ENCODE results near the gene ARF3. TPM values are rescaled to one million over a fixed set of nuclear protein-coding genes. Genes with fewer than 3 reads are reported as not detected.
A peak's percentile ranks its signal among the peaks of the same experiment; 100 is the strongest.

ARF3 gene
- total and polyA plus RNA-seq, 4 donors = 37.9 to 194 (median 111) TPM

GRCh38 chr12:48946205-48946604 is 11.1 kb downstream of the ARF3 start:
- peaks cover 0 to 12% (median 4%) of the 10 kb centered on the region in 4 donors for H3K36me3 ChIP-seq (ENCODE audit: control insufficient read depth in 4 of 4, insufficient read depth in 4 of 4, low read length in 4 of 4)
- no peak overlapping the region for H3K9ac ChIP-seq (ENCODE audit: insufficient read depth in 1 of 2, low read length in 2 of 2)
- ATAC-seq (ENCODE audit: insufficient read depth, low FRiP score) (no peak), DNase-seq (peak in 1 of 3 donors; percentile 24)
- H3K4me1 ChIP-seq (ENCODE audit: control insufficient read depth in 5 of 5, insufficient read depth in 5 of 5, low read length in 5 of 5) = peaks cover 0 to 1% (median 0%) of the 10 kb centered on the region in 5 donors
- H3K4me3 ChIP-seq = no peak overlapping the region
- no peaks in the 10 kb centered on the region for H3K27me3 ChIP-seq (ENCODE audit: control insufficient read depth in 3 of 3, insufficient read depth in 3 of 3, low read length in 2 of 3)
- H3K9me3 ChIP-seq (ENCODE audit: control insufficient read depth in 4 of 4, insufficient read depth in 3 of 4, low read length in 3 of 4) = no peaks in the 10 kb centered on the region
- TF ChIP-seq CTCF (IDR thresholded peaks at IDR 0.05; ENCODE audit: control extremely low read depth, extremely low read depth) = no peak
- no peak overlapping the region for H3K27ac ChIP-seq (ENCODE audit: low read depth in 1 of 2, low read length in 1 of 2)

GRCh38 chr12:48943221-48943620 is 14.1 kb downstream of the ARF3 start:
- Histone ChIP-seq H3K27me3 (ENCODE audit: control insufficient read depth in 3 of 3, insufficient read depth in 3 of 3, low read length in 2 of 3) (no peaks in the 10 kb centered on the region), H3K4me3 (no peak overlapping the region), H3K9ac (ENCODE audit: insufficient read depth in 1 of 2, low read length in 2 of 2) (no peak overlapping the region), H3K27ac (ENCODE audit: low read depth in 1 of 2, low read length in 1 of 2) (no peak overlapping the region), H3K4me1 (ENCODE audit: control insufficient read depth in 5 of 5, insufficient read depth in 5 of 5, low read length in 5 of 5) (peaks cover 0 to 1% (median 0%) of the 10 kb centered on the region in 5 donors), H3K9me3 (ENCODE audit: control insufficient read depth in 4 of 4, insufficient read depth in 3 of 4, low read length in 3 of 4) (no peaks in the 10 kb centered on the region), H3K36me3 (ENCODE audit: control insufficient read depth in 4 of 4, insufficient read depth in 4 of 4, low read length in 4 of 4) (peaks cover 11 to 25% (median 14%) of the 10 kb centered on the region in 4 donors)
- WGBS, 2 donors = 85 to 98% methylated on average over 4 of the region's 4 CpGs
- no peak for DNase-seq
- TF ChIP-seq CTCF (IDR thresholded peaks at IDR 0.05; ENCODE audit: control extremely low read depth, extremely low read depth) = no peak
- no peak for ATAC-seq (ENCODE audit: insufficient read depth, low FRiP score)

GRCh38 chr12:48940181-48940580 is 17.1 kb downstream of the ARF3 start:
- ATAC-seq (ENCODE audit: insufficient read depth, low FRiP score) (no peak), DNase-seq (no peak)
- peaks cover 14 to 39% (median 23%) of the 10 kb centered on the region in 4 donors for H3K36me3 ChIP-seq (ENCODE audit: control insufficient read depth in 4 of 4, insufficient read depth in 4 of 4, low read length in 4 of 4)

More at GRCh38 chr12:48940181-48940580, 17.1 kb downstream of the ARF3 start:
- no peak overlapping the region for H3K27ac ChIP-seq (ENCODE audit: low read depth in 1 of 2, low read length in 1 of 2)
- 23 to 60% methylated on average over 3 of the region's 3 CpGs for WGBS, 2 donors
- no peaks in the 10 kb centered on the region for H3K9me3 ChIP-seq (ENCODE audit: control insufficient read depth in 4 of 4, insufficient read depth in 3 of 4, low read length in 3 of 4)
- no peaks in the 10 kb centered on the region for H3K27me3 ChIP-seq (ENCODE audit: control insufficient read depth in 3 of 3, insufficient read depth in 3 of 3, low read length in 2 of 3)
- no peak overlapping the region for H3K9ac ChIP-seq (ENCODE audit: insufficient read depth in 1 of 2, low read length in 2 of 2)
- H3K4me3 ChIP-seq = no peak overlapping the region
- TF ChIP-seq CTCF (IDR thresholded peaks at IDR 0.05; ENCODE audit: control extremely low read depth, extremely low read depth) = no peak
- no peaks in the 10 kb centered on the region for H3K4me1 ChIP-seq (ENCODE audit: control insufficient read depth in 5 of 5, insufficient read depth in 5 of 5, low read length in 5 of 5)
